ENCODE data around the gene CDH7.

The CDH7 gene

DNA sequence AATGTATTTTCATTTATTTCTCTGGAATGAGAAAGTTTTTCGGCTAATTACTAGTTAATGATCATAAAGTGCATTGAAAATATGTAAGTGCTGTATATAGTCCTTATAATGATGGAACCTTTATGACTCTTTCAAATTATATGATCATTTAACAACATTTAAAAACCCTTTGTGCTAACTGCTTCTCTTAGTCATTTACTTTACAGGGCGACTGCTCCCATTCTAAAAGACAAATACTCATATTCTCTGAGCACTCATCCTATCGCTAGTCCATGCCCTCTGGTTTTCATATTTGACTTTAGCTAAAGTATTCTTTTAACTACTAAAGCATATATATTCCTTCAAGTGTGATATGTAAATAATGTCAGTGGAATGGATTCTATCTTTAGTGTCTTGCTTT is 168.2 kb downstream of the CDH7 start:
- no peak for DNase-seq (ENCODE audit: low read depth)

- DNase-seq (ENCODE audit: low read depth), result no peak
Observed at GRCh38 chr18:65919663-65920062, 168.9 kb downstream of the CDH7 start.

GRCh38 chr18:65922103-65922502 is 171.3 kb downstream of the CDH7 start:
- no peak for DNase-seq (ENCODE audit: low read depth)

DNA sequence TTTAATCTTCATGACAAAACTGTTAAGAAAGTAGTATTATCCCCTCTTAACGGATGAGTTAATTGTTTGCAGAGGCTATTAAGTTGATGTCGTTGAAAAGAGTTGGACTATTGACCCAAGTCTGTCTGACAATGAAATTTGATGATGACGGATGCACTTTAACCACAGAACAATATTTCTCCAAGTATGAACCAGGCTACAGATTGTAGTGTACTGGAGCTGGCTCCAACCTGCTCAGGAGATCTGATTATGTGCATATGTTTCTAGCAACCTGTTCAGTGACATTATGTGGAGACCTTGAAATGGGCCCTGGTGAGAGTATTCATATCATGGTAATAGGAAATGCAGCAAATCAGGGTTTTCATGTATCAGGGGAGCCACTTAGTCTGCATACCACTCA is 174.1 kb downstream of the CDH7 start:
- DNase-seq (ENCODE audit: low read depth), result no peak

- DNase-seq (ENCODE audit: low read depth), result no peak
Observed at GRCh38 chr18:65934874-65935273, 184.1 kb downstream of the CDH7 start.

DNA sequence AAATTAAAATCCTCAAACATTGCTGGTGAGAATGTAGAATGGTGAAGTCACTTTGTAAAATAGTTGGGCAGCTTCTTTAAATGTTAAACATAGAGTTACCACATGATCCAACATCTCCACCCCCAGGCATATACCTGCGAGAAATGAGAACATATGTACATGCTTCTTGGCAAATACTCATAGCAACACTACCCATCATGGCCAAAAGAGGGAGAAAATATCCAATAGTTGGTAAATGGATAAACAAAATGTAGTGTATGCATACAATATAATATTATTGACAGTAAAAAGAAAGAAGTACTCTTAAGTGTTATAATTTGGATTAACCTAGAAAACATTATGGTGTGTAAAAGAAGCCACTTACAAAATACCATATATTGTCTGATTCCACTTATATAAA is 185.9 kb downstream of the CDH7 start:
- DNase-seq (ENCODE audit: low read depth), result no peak

- DNase-seq (ENCODE audit: low read depth), result no peak
Observed at GRCh38 chr18:65937180-65937579, 186.4 kb downstream of the CDH7 start.

GRCh38 chr18:65938592-65939372 is 188.0 kb downstream of the CDH7 start:
- DNase-seq (ENCODE audit: low read depth), result no peak

Measured in amniotic epithelial cell (primary cell).